GM23338 (cell line): ENCODE data around the gene YIPF2. TPM values are rescaled to one million over a fixed set of nuclear protein-coding genes. Genes with fewer than 3 reads are reported as not detected.

Source experiments
- ATAC-seq: fragments of 200-7000 bp; cut with Tn5 transposase; 3 replicates; pipeline ENCODE4 v1.9.1; 2020
- DNase-seq: peaks from one replicate; pipeline ENCODE4 v3.0.0-alpha.2; 2015; ENCODE audit warnings: low spot score
- H2AFZ ChIP-seq: fragments of 200-600 bp; sonication (generic); 2 replicates; pipeline ENCODE4 v1.8.0; 2016; ENCODE audit warnings: antibody characterized with exemption, mild to moderate bottlenecking, moderate library complexity
- H3F3A ChIP-seq: fragments of 200-600 bp; sonication (generic); replicated peaks from 2 replicates; pipeline ENCODE4 v1.8.0; 2017; ENCODE audit warnings: antibody characterized with exemption, mixed run types, low read depth
- H3K27ac ChIP-seq: fragments of 200-600 bp; sonication (generic); 2 replicates; pipeline ENCODE4 v1.6.1; 2016; ENCODE audit warnings: low read depth
- H3K27me3 ChIP-seq: fragments of 200-600 bp; sonication (generic); 2 replicates; pipeline ENCODE4 v1.8.0; 2016; ENCODE audit warnings: mild to moderate bottlenecking, mixed run types, moderate library complexity; ENCODE audit not compliant: insufficient read depth
- H3K36me3 ChIP-seq: fragments of 200-600 bp; sonication (generic); 2 replicates; pipeline ENCODE4 v1.8.0; 2016; ENCODE audit warnings: mild to moderate bottlenecking; ENCODE audit not compliant: insufficient read depth
- H3K4me1 ChIP-seq: fragments of 200-600 bp; sonication (generic); 2 replicates; pipeline ENCODE4 v1.8.0; 2016; ENCODE audit warnings: mild to moderate bottlenecking, moderate library complexity; ENCODE audit not compliant: insufficient read depth
- H3K4me2 ChIP-seq: fragments of 200-600 bp; sonication (generic); 2 replicates; pipeline ENCODE4 v1.7.1; 2017; ENCODE audit warnings: mixed run types
- H3K4me3 ChIP-seq: fragments of 200-600 bp; sonication (generic); 2 replicates; pipeline ENCODE4 v1.6.1; 2016; ENCODE audit warnings: mixed run types
- H3K79me2 ChIP-seq: fragments of 200-600 bp; sonication (generic); replicated peaks from 2 replicates; pipeline ENCODE4 v1.8.0; 2017; ENCODE audit warnings: mild to moderate bottlenecking; ENCODE audit not compliant: insufficient read depth
- H3K9me2 ChIP-seq: fragments of 200-600 bp; sonication (generic); 2 replicates; pipeline ENCODE4 v1.8.0; 2017; ENCODE audit not compliant: insufficient read depth
- H4K20me1 ChIP-seq: fragments of 200-600 bp; sonication (generic); replicated peaks from 2 replicates; pipeline ENCODE4 v1.8.0; 2017; ENCODE audit warnings: mild to moderate bottlenecking; ENCODE audit not compliant: insufficient read depth
- H3K27ac Mint-ChIP-seq: 2 replicates; pipeline ENCODE4 v1.8.0; 2020; ENCODE audit warnings: inconsistent platforms, mild to moderate bottlenecking, moderate library complexity, mixed read lengths
- H3K27me3 Mint-ChIP-seq: 3 replicates; pipeline ENCODE4 v1.8.0; 2022; ENCODE audit warnings: low read depth, mild to moderate bottlenecking, moderate library complexity, mixed read lengths, inconsistent platforms; ENCODE audit not compliant: insufficient read depth, poor library complexity
- H3K36me3 Mint-ChIP-seq: 3 replicates; pipeline ENCODE4 v1.8.0; 2021; ENCODE audit warnings: low read depth, mild to moderate bottlenecking, inconsistent platforms, moderate library complexity, mixed read lengths
- H3K4me1 Mint-ChIP-seq: 3 replicates; pipeline ENCODE4 v1.8.0; 2020; ENCODE audit warnings: mild to moderate bottlenecking, inconsistent platforms, mixed read lengths
- H3K4me3 Mint-ChIP-seq: 3 replicates; pipeline ENCODE4 v1.8.0; 2021; ENCODE audit warnings: moderate library complexity, mild to moderate bottlenecking, inconsistent platforms, mixed read lengths
- H3K9me3 Mint-ChIP-seq: 3 replicates; pipeline ENCODE4 v1.8.0; 2020; ENCODE audit warnings: moderate library complexity, mild to moderate bottlenecking, inconsistent platforms, mixed read lengths
- CREB1 ChIP-seq: fragments of 250-450 bp; sonication (Bioruptor Pico); IDR thresholded peaks from 2 replicates; pipeline ENCODE4 v1.5.0; 2020; ENCODE audit warnings: low read depth, mild to moderate bottlenecking, moderate library complexity
- EZH2 ChIP-seq: fragments of 200-600 bp; sonication (generic); IDR thresholded peaks from one replicate; pipeline ENCODE4 v1.8.0; 2017; ENCODE audit warnings: antibody characterized with exemption, mild to moderate bottlenecking, low read depth; ENCODE audit not compliant: unreplicated experiment
- JUNB ChIP-seq: IDR thresholded peaks from one replicate; pipeline ENCODE4 v1.6.1; 2016; ENCODE audit warnings: antibody characterized with exemption; ENCODE audit not compliant: unreplicated experiment
- POLR2AphosphoS5 ChIP-seq: IDR thresholded peaks from 2 replicates; pipeline ENCODE4 v1.6.1; 2016; ENCODE audit warnings: antibody characterized with exemption, low read depth
- ZNF331 ChIP-seq: fragments of 250-450 bp; sonication (Bioruptor Pico); IDR thresholded peaks from 2 replicates; pipeline ENCODE4 v1.5.0; 2020; ENCODE audit warnings: low read depth, mild to moderate bottlenecking, moderate library complexity
- polyA plus RNA-seq: library from polyadenylated mRNA; unstranded; fragments of >200 nt; fragmentation: Nextera tagmentation; extraction: Ambion mirVana; gene quantifications from 2 replicates; pipeline ENCODE4 v1.2.1, GENCODE V29; 2016
- total RNA-seq: library from RNA; depleted of rRNA; stranded (reverse); fragments of >200 nt; shearing (Covaris generic); gene quantifications from 2 replicates; pipeline ENCODE4 v1.2.3, GENCODE V29; 2014
- TF ChIP-seq, protein P1 (sequence below): fragments of 250-450 bp; sonication (Bioruptor Pico); IDR thresholded peaks from 2 replicates; pipeline ENCODE4 v1.5.0; 2020; ENCODE audit warnings: mild to moderate bottlenecking, moderate library complexity

YIPF2 gene
- total and polyA plus RNA-seq, 2 experiments from 2014 or later, result 36.3 to 63.7 TPM

- H3K4me3 Mint-ChIP-seq, result no peak overlapping the region
- Histone ChIP-seq H3K27ac (no peak overlapping the region), H3F3A (peaks cover 11% of the 10 kb centered on the region; the same call in 1 of the 2 replicates), H3K4me2 (no peak overlapping the region), H3K79me2 (peaks cover under 1% of the 10 kb centered on the region; the same call in 1 of the 2 replicates), H3K9me2 (no peaks in the 10 kb centered on the region), H3K36me3 (peaks cover 5% of the 10 kb centered on the region), H2AFZ (no peak overlapping the region), H3K27me3 (no peaks in the 10 kb centered on the region), H4K20me1 (0 out of 2 replicates have a peak, but pooled peaks cover 7% of the 10 kb centered on the region), H3K4me3 (no peak overlapping the region), H3K4me1 (no peaks in the 10 kb centered on the region)
- H3K27ac Mint-ChIP-seq, result no peak overlapping the region; the same call in 1 of the 2 replicates
- peaks cover 53% of the 10 kb centered on the region for H3K36me3 Mint-ChIP-seq
- no peak for ATAC-seq
- no peaks in the 10 kb centered on the region for H3K4me1 Mint-ChIP-seq
- no peak for TF ChIP-seq POLR2AphosphoS5
- no peaks in the 10 kb centered on the region for H3K9me3 Mint-ChIP-seq
- peaks cover 5% of the 10 kb centered on the region for H3K27me3 Mint-ChIP-seq
- DNase-seq, result no peak
Observed at GRCh38 chr19:10912619-10913018, 15.8 kb downstream of the YIPF2 start.

DNA sequence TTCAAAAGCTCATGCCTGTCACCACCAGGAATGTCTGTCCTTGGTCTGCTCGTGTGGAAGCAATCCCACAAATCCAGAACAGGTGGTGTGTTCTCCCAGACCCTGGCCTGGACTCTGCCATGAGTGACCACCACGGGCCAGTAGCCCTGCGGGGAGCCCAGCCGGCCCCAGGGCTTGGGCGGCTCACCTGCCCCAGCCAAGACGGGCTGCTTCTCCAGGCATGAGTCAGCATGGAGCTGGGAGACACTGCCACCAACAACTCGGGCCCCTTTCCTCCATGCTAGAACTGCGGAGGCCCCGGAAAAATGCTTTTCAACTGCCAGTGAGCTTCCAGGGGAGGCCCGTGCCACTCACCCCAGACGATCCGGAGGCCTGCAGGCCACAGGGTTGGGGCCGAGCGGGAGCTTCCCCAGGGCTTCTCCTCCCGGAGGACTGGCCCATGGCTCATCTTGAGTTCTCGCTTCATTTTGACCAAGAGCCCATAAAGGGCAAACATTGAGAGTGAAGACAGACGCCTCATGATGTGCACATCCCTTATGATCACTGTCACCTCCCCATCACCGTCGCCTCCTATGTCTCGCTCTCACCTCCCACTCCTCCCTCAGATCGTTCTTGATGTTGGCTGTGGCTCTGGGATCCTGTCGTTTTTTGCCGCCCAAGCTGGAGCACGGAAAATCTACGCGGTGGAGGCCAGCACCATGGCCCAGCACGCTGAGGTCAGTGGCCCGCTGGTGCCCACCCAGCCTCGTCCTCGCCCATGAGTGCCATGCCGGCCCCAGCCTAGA is 16.7 kb downstream of the YIPF2 start:
- no peak for ATAC-seq
- Histone ChIP-seq H3K9me2 (no peaks in the 10 kb centered on the region), H3F3A (peaks cover 17% of the 10 kb centered on the region; the same call in 1 of the 2 replicates), H4K20me1 (0 out of 2 replicates have a peak, but pooled peaks cover 7% of the 10 kb centered on the region), H3K79me2 (peaks cover 9% of the 10 kb centered on the region), H3K27me3 (no peaks in the 10 kb centered on the region), H3K4me2 (no peak overlapping the region), H3K36me3 (peaks cover 5% of the 10 kb centered on the region), H3K4me1 (no peaks in the 10 kb centered on the region), H3K27ac (0 out of 2 replicates have a peak overlapping the region, but pooled peaks have one; percentile 26), H3K4me3 (no peak overlapping the region), H2AFZ (no peak overlapping the region)
- Mint-ChIP-seq H3K9me3 (no peaks in the 10 kb centered on the region), H3K36me3 (peaks cover 52% of the 10 kb centered on the region), H3K27ac (no peak overlapping the region), H3K4me3 (no peak overlapping the region), H3K27me3 (peaks cover 5% of the 10 kb centered on the region), H3K4me1 (no peaks in the 10 kb centered on the region)
- DNase-seq, result no peak
- TF ChIP-seq CREB1 (CRISPR knock-in tag), result no peak
- no peak for TF ChIP-seq POLR2AphosphoS5
- no peak for TF ChIP-seq JUNB
- no peak for TF ChIP-seq EZH2
- no peak for TF ChIP-seq ZNF331
- TF ChIP-seq, protein P1, sequence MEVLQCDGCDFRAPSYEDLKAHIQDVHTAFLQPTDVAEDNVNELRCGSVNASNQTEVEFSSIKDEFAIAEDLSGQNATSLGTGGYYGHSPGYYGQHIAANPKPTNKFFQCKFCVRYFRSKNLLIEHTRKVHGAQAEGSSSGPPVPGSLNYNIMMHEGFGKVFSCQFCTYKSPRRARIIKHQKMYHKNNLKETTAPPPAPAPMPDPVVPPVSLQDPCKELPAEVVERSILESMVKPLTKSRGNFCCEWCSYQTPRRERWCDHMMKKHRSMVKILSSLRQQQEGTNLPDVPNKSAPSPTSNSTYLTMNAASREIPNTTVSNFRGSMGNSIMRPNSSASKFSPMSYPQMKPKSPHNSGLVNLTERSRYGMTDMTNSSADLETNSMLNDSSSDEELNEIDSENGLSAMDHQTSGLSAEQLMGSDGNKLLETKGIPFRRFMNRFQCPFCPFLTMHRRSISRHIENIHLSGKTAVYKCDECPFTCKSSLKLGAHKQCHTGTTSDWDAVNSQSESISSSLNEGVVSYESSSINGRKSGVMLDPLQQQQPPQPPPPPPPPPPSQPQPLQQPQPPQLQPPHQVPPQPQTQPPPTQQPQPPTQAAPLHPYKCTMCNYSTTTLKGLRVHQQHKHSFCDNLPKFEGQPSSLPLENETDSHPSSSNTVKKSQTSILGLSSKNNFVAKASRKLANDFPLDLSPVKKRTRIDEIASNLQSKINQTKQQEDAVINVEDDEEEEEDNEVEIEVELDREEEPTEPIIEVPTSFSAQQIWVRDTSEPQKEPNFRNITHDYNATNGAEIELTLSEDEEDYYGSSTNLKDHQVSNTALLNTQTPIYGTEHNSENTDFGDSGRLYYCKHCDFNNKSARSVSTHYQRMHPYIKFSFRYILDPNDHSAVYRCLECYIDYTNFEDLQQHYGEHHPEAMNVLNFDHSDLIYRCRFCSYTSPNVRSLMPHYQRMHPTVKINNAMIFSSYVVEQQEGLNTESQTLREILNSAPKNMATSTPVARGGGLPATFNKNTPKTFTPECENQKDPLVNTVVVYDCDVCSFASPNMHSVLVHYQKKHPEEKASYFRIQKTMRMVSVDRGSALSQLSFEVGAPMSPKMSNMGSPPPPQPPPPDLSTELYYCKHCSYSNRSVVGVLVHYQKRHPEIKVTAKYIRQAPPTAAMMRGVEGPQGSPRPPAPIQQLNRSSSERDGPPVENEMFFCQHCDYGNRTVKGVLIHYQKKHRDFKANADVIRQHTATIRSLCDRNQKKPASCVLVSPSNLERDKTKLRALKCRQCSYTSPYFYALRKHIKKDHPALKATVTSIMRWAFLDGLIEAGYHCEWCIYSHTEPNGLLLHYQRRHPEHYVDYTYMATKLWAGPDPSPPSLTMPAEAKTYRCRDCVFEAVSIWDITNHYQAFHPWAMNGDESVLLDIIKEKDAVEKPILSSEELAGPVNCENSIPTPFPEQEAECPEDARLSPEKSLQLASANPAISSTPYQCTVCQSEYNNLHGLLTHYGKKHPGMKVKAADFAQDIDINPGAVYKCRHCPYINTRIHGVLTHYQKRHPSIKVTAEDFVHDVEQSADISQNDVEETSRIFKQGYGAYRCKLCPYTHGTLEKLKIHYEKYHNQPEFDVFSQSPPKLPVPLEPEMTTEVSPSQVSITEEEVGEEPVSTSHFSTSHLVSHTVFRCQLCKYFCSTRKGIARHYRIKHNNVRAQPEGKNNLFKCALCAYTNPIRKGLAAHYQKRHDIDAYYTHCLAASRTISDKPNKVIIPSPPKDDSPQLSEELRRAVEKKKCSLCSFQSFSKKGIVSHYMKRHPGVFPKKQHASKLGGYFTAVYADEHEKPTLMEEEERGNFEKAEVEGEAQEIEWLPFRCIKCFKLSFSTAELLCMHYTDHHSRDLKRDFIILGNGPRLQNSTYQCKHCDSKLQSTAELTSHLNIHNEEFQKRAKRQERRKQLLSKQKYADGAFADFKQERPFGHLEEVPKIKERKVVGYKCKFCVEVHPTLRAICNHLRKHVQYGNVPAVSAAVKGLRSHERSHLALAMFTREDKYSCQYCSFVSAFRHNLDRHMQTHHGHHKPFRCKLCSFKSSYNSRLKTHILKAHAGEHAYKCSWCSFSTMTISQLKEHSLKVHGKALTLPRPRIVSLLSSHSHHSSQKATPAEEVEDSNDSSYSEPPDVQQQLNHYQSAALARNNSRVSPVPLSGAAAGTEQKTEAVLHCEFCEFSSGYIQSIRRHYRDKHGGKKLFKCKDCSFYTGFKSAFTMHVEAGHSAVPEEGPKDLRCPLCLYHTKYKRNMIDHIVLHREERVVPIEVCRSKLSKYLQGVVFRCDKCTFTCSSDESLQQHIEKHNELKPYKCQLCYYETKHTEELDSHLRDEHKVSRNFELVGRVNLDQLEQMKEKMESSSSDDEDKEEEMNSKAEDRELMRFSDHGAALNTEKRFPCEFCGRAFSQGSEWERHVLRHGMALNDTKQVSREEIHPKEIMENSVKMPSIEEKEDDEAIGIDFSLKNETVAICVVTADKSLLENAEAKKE (CRISPR knock-in tag), result no peak
